Right lobe of liver (tissue), 6 donors: Measurements from ENCODE around the gene IL18BP. TPM values are rescaled to one million over a fixed set of nuclear protein-coding genes. Genes with fewer than 3 reads are reported as not detected.

Source experiments
- ATAC-seq, 4 donors: fragments of 200-7000 bp; cut with Tn5 transposase; one replicate each; pipeline ENCODE4 v1.9.1; 2020; ENCODE audit warnings: mild to moderate bottlenecking in 4 of 4, moderate library complexity in 4 of 4
- DNase-seq, 3 donors: peaks; one replicate each; pipeline ENCODE4 v3.0.0-alpha.2; 2020
- H3K27ac ChIP-seq, 3 donors: fragments of 200-600 bp; one replicate each; pipeline ENCODE4 v1.8.0; 2022
- H3K27me3 ChIP-seq, 2 donors: fragments of 200-600 bp; one replicate each; pipeline ENCODE4 v1.8.0; 2022
- H3K36me3 ChIP-seq, 4 donors: fragments of 200-600 bp; sonication (generic) in 1 of 4; one replicate each; pipeline versions ENCODE4 v1.5.1 to v1.8.0; 2017 to 2022; ENCODE audit warnings: control low read depth in 1 of 4
- H3K4me1 ChIP-seq, 4 donors: fragments of 200-600 bp; sonication (generic) in 1 of 4; one replicate each; pipeline versions ENCODE4 v1.5.1 to v1.8.0; 2017 to 2022; ENCODE audit warnings: control low read depth in 1 of 4
- H3K4me3 ChIP-seq, 3 donors: fragments of 200-600 bp; one replicate each; pipeline ENCODE4 v1.8.0; 2022
- H3K9me3 ChIP-seq, 4 donors: fragments of 200-600 bp; sonication (generic) in 1 of 4; one replicate each; pipeline versions ENCODE4 v1.5.1 to v1.8.0; 2017 to 2022; ENCODE audit warnings: control low read depth in 1 of 4
- CTCF ChIP-seq, 4 donors: fragments of 200-600 bp in 3 of 4; fragments of 450-650 bp in 1 of 4; IDR thresholded peaks; one replicate each; pipeline versions ENCODE4 v1.5.1 to v1.8.0; 2016 to 2022; ENCODE audit warnings: antibody characterized with exemption in 4 of 4, mild to moderate bottlenecking in 2 of 4
- POLR2A ChIP-seq: fragments of 450-650 bp; IDR thresholded peaks from one replicate; pipeline ENCODE4 v1.6.1; 2017; ENCODE audit warnings: antibody characterized with exemption, mild to moderate bottlenecking
- WGBS: methylation state at CpG from one replicate; pipeline ENCODE4 v1.1.6; 2018; ENCODE audit warnings: low coverage, low lambda C conversion rate; ENCODE audit not compliant: insufficient coverage; ENCODE audit errors: missing lambda C conversion rate; 5-methylcytosine and 5-hydroxymethylcytosine counted together
- intact Hi-C, 2 donors: fragments of 100-400 bp; cut with DNase I; formaldehyde crosslinking; loops; one replicate each; pipeline versions ENCODE4 v1.11.2 to v1.14.1; 2022
- small RNA-seq, 2 experiments: library from RNA; depleted of rRNA; stranded (forward); fragments of <200 nt; gene quantifications; one replicate each; pipeline ENCODE3, GENCODE V24; 2016
- total RNA-seq, 6 experiments: library from RNA; depleted of rRNA in 2 of 6; stranded (reverse); fragments of >200 nt in 2 of 6; fragmentation: NEBNext Ultra II Directional in 3 of 6; extraction: Animal tissue kit (Norgen Biotek cat#: 25700) in 3 of 6; gene quantifications; one replicate each; pipeline versions ENCODE4 v1.1.0 to v1.2.4, GENCODE V29; 2016 to 2023
- donor health status: DM: no; HTN: yes; CAD: no.
- donor health status: DM: no; HTN: no; CAD: no.
- donor health status: DM: no; HTN: no; CAD: no.
- donor health status: DM: no; HTN: yes; CAD: no.
- donor health status: DM: no; HTN: yes; CAD: no.

The IL18BP gene
- total RNA-seq, 6 experiments from 2014 or later: 2.2 to 13.0 (median 3.7) TPM

GRCh38 chr11:72042064-72042745 lies 43.5 kb downstream of the IL18BP start:
- Histone ChIP-seq H3K4me3 (peak overlapping the region; percentile 48 to 62 (median 60)), H3K4me1 (peaks cover 1 to 39% (median 7%) of the 10 kb centered on the region in 4 donors), H3K9me3 (no peaks in the 10 kb centered on the region), H3K36me3 (no peaks in the 10 kb centered on the region), H3K27me3 (no peaks in the 10 kb centered on the region), H3K27ac (peak overlapping the region; percentile 87 to 96 (median 93))
- peak in 1 of 3 donors; percentile 15 for DNase-seq
- TF ChIP-seq CTCF (IDR thresholded peaks at IDR 0.05) (no peak), POLR2A (no peak)
- ATAC-seq: no peak
- 27% methylated on average over 3 of the region's 5 CpGs for WGBS
- intact Hi-C loops: no loop called here

GRCh38 chr11:72045849-72046248 lies 47.1 kb downstream of the IL18BP start:
- Histone ChIP-seq H3K9me3 (no peaks in the 10 kb centered on the region), H3K27me3 (no peaks in the 10 kb centered on the region), H3K36me3 (no peaks in the 10 kb centered on the region), H3K4me3 (no peak overlapping the region), H3K27ac (no peak overlapping the region), H3K4me1 (peaks cover 0 to 11% (median 3%) of the 10 kb centered on the region in 4 donors)
- DNase-seq (peak in 1 of 3 donors; percentile 39), ATAC-seq (no peak)
- no peak for TF ChIP-seq POLR2A
- TF ChIP-seq CTCF (IDR thresholded peaks at IDR 0.05): no peak
- intact Hi-C loops: no loop called here
- WGBS: 83% methylated on average over 1 of the region's 5 CpGs

- no peaks in the 10 kb centered on the region for H3K4me1 ChIP-seq
- 79% methylated on average over 3 of the region's 3 CpGs for WGBS
- H3K4me3 ChIP-seq: no peak overlapping the region
Measured at GRCh38 chr11:72048766-72049460, 50.2 kb downstream of the IL18BP start.

More at GRCh38 chr11:72048766-72049460, 50.2 kb downstream of the IL18BP start:
- ATAC-seq: peak; percentile 59 to 86 (median 71)
- Histone ChIP-seq H3K27ac (no peak overlapping the region), H3K9me3 (no peaks in the 10 kb centered on the region), H3K36me3 (no peaks in the 10 kb centered on the region), H3K27me3 (no peaks in the 10 kb centered on the region)
- intact Hi-C loops: no loop called here
- TF ChIP-seq CTCF (IDR thresholded peaks at IDR 0.05) (no peak), POLR2A (no peak)
- peak in 1 of 3 donors; percentile 35 for DNase-seq

Small RNAs within 50 kb of the gene (small RNA-seq; reads per million reads assigned to genes)
- gene RNU6-72P: 0 reads per million in 2 experiments

Other genes starting within 250 kb of the IL18BP start
- not detected for gene DEFB108B, start 165.7 kb upstream of the IL18BP start, total RNA-seq
- not detected for gene DEFB131B, start 120.5 kb upstream of the IL18BP start, total RNA-seq
- gene XNDC1N, start 70.3 kb upstream of the IL18BP start, total RNA-seq: 1 to 10 TPM in 5 of 6 experiments, under 1 TPM in 1; 0.74 to 4.1 (median 2.2) TPM
- gene RNF121, start 69.9 kb upstream of the IL18BP start, total RNA-seq: 10 to 100 TPM; 14.8 to 23.7 (median 18.9) TPM
- 10 to 100 TPM; 47.3 to 62.5 (median 54.5) TPM for gene NUMA1, start 81.6 kb downstream of the IL18BP start, total RNA-seq
- gene LRRC51, start 81.9 kb downstream of the IL18BP start, total RNA-seq: 1 to 10 TPM; 3.3 to 9.0 (median 6.1) TPM
- gene LAMTOR1, start 104.4 kb downstream of the IL18BP start, total RNA-seq: 10 to 100 TPM; 30.3 to 92.2 (median 38.7) TPM
- gene TOMT, start 107.0 kb downstream of the IL18BP start, total RNA-seq: under 1 TPM in 2 of 6 experiments, not detected in 4; 0.17 to 0.29 TPM
- gene ANAPC15, start 113.8 kb downstream of the IL18BP start, total RNA-seq: 10 to 100 TPM; 11.8 to 17.0 (median 14.2) TPM
- under 1 TPM in 3 of 6 experiments, not detected in 3; 0.27 to 0.98 (median 0.75) TPM for gene FOLR3, start 136.8 kb downstream of the IL18BP start, total RNA-seq
- gene FOLR1, start 193.2 kb downstream of the IL18BP start, total RNA-seq: not detected
- 10 to 100 TPM in 2 of 6 experiments, 1 to 10 TPM in 4; 3.3 to 28.3 (median 8.6) TPM for gene FOLR2, start 217.9 kb downstream of the IL18BP start, total RNA-seq
- gene INPPL1, start 225.9 kb downstream of the IL18BP start, total RNA-seq: 10 to 100 TPM; 23.2 to 46.5 (median 37.4) TPM
- not detected for gene PHOX2A, start 245.3 kb downstream of the IL18BP start, total RNA-seq